Testis (tissue), 3 donors: ENCODE measurements around the gene CHRM1. TPM values are rescaled to one million over a fixed set of nuclear protein-coding genes. Genes with fewer than 3 reads are reported as not detected.

Experiments used
- DNase-seq: peaks from one replicate; pipeline ENCODE4 v3.0.0-alpha.2; 2019
- H3K27ac ChIP-seq, 2 donors: fragments of 200-600 bp; sonication (generic); one replicate each; pipeline ENCODE4 v1.5.1; 2019
- H3K27me3 ChIP-seq: fragments of 200-600 bp; sonication (generic); one replicate; pipeline ENCODE4 v1.5.1; 2019
- H3K36me3 ChIP-seq: fragments of 200-600 bp; sonication (generic); one replicate; pipeline ENCODE4 v1.5.1; 2017; ENCODE audit warnings: low read depth; ENCODE audit errors: missing control alignments
- H3K4me1 ChIP-seq: fragments of 200-600 bp; sonication (generic); one replicate; pipeline ENCODE4 v1.5.1; 2019
- H3K4me3 ChIP-seq, 2 donors: fragments of 200-600 bp; sonication (generic); one replicate each; pipeline ENCODE4 v1.5.1; 2017 to 2019
- H3K9me3 ChIP-seq: fragments of 200-600 bp; sonication (generic); one replicate; pipeline ENCODE4 v1.5.1; 2017
- CTCF ChIP-seq, 3 experiments: fragments of 450-650 bp in 2 of 3; fragments of 200-600 bp in 1 of 3; sonication (generic) in 1 of 3; IDR thresholded peaks; one replicate each; pipeline ENCODE4 v1.5.1; 2016 to 2019; ENCODE audit warnings: antibody characterized with exemption in 3 of 3, mild to moderate bottlenecking in 2 of 3, moderate library complexity in 1 of 3
- POLR2A ChIP-seq: fragments of 450-650 bp; IDR thresholded peaks from one replicate; pipeline ENCODE4 v1.6.1; 2017; ENCODE audit warnings: antibody characterized with exemption, mild to moderate bottlenecking, moderate library complexity
- WGBS, 2 donors: methylation state at CpG; one replicate each; pipeline ENCODE4 v1.1.5; 2018; 5-methylcytosine and 5-hydroxymethylcytosine counted together
- intact Hi-C: fragments of 100-400 bp; cut with DNase I; formaldehyde crosslinking; loops from one replicate; pipeline ENCODE4 v1.15.1; 2023; ENCODE audit warnings: low total_unique reads
- polyA plus RNA-seq: library from polyadenylated mRNA; stranded (reverse); fragments of 350-450 nt; fragmentation: Illumina TruSeq; extraction: RNeasy Lipid Tissue Mini Kit (QIAGEN cat#74804); gene quantifications from one replicate; pipeline ENCODE4 v1.2.3, GENCODE V29; 2014; ENCODE audit warnings: low read depth, low replicate concordance; ENCODE audit not compliant: insufficient read depth
- total RNA-seq, 2 donors: library from RNA; depleted of rRNA; stranded (reverse); fragments of >200 nt; gene quantifications; one replicate each; pipeline ENCODE4 v1.2.3, GENCODE V29; 2016

Gene CHRM1
- total and polyA plus RNA-seq, 3 donors from 2014 or later: 0.06 to 0.45 (median 0.39) TPM

- Histone ChIP-seq H3K27ac (no peak overlapping the region), H3K36me3 (no peaks in the 10 kb centered on the region), H3K9me3 (no peaks in the 10 kb centered on the region), H3K4me1 (no peaks in the 10 kb centered on the region), H3K4me3 (no peak overlapping the region), H3K27me3 (no peaks in the 10 kb centered on the region)
- TF ChIP-seq POLR2A (no peak), CTCF (IDR thresholded peaks at IDR 0.05) (no peak)
- WGBS, 2 donors: 38 to 42% methylated on average over 11 of the region's 11 CpGs
- no peak for DNase-seq
- intact Hi-C loops: no loop called here
These were observed 37.6 kb upstream of the CHRM1 start for GRCh38 chr11:62958547-62959421.

- 94 to 95% methylated on average over 2 of the region's 2 CpGs for WGBS, 2 donors
- no peaks in the 10 kb centered on the region for H3K9me3 ChIP-seq
- no peak for DNase-seq
- H3K36me3 ChIP-seq: no peaks in the 10 kb centered on the region
- intact Hi-C loops: no loop called here
- no peak for TF ChIP-seq CTCF (IDR thresholded peaks at IDR 0.05)
- TF ChIP-seq POLR2A: no peak
- no peaks in the 10 kb centered on the region for H3K4me1 ChIP-seq
- no peak overlapping the region for H3K27ac ChIP-seq
- no peaks in the 10 kb centered on the region for H3K27me3 ChIP-seq
- H3K4me3 ChIP-seq: no peak overlapping the region
These were observed 36.0 kb upstream of the CHRM1 start for GRCh38 chr11:62957147-62957546.

GRCh38 chr11:62954478-62954877 is 33.3 kb upstream of the CHRM1 start:
- 59 to 71% methylated on average over 5 of the region's 5 CpGs for WGBS, 2 donors
- no peaks in the 10 kb centered on the region for H3K9me3 ChIP-seq
- no peaks in the 10 kb centered on the region for H3K27me3 ChIP-seq
- no peak overlapping the region for H3K4me3 ChIP-seq
- intact Hi-C loops: no loop called here
- H3K36me3 ChIP-seq: no peaks in the 10 kb centered on the region
- TF ChIP-seq POLR2A (no peak), CTCF (IDR thresholded peaks at IDR 0.05) (no peak)
- no peak overlapping the region for H3K27ac ChIP-seq
- H3K4me1 ChIP-seq: no peaks in the 10 kb centered on the region
- peak; percentile 23 for DNase-seq

DNA sequence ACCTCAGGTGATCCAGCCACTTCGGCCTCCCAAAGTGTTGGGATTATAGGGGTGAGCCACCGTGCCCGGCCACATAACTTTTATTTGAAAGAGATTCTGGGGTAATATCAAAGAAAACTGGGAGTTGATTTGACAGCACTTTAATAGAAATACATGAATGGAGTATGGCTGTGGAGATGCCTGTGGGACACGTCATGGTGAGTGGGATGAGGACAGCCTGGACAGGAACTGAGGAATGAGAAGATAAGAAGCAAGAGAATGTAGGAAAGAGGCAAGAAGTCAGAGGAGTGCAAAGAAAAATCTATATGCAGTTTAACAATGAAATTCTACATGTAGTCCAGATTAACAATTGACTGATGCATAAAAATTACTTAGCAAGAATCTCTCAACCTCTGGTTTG is 32.6 kb upstream of the CHRM1 start:
- no peaks in the 10 kb centered on the region for H3K4me1 ChIP-seq
- no peak overlapping the region for H3K27ac ChIP-seq
- WGBS, 2 donors: 75% methylated on average over 4 of the region's 4 CpGs
- no peak for TF ChIP-seq CTCF (IDR thresholded peaks at IDR 0.05)
- no peak for TF ChIP-seq POLR2A
- H3K36me3 ChIP-seq: no peaks in the 10 kb centered on the region
- H3K9me3 ChIP-seq: no peaks in the 10 kb centered on the region
- H3K4me3 ChIP-seq: no peak overlapping the region
- no peak for DNase-seq
- intact Hi-C loops: no loop called here
- H3K27me3 ChIP-seq: no peaks in the 10 kb centered on the region
